Measurements from ENCODE around the gene RPL14. TPM values are rescaled to one million over a fixed set of nuclear protein-coding genes. Genes with fewer than 3 reads are reported as not detected.

Gene RPL14
- 2,773 TPM for polyA plus RNA-seq (2013)

DNA sequence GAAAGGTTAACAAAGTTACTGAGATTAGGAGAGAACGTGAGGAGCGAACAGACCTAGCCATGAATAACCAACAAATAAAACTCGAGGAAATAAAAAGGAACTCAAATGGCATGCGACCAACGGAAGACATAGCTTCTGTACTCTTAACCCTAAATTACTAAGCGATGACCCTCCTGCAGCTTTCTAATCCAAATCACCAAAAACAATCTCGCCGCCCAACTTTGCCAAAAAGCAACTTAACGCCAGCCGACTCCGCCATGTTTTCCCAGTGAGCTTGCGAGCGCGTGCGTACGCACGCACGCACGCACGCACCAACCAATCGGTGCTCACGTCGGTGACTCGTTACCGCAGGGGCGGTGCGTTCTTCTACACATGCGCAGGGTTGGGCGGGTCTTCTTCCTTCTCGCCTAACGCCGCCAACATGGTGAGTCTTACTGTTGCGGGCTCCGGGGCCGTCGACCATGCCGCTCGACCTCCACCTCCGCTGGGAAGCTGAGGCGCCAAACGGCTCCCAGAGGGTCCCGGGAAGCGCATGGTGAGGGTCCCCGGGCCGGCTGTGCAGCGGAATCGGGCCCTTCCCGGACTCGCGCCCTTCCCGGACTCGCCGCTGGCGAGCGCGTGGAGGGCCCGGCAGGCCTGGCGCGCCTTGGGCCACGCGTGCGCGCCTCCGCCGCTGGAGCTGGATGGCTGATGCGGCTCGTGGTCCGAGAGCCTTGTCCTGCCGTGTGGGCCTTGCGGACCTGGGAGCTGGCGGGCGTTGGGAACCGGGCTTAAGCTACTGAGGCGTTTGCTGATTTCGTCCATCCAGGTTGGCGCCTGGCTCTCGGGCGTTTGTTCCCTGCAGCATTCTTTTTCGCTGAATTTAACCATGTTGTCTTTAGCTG lies at the start of gene RPL14:
TSS of gene RPL14 (plus strand) at position 400 of the 884 bp plus-strand sequence. CDS start at position 533, 133 bp downstream.
- Histone ChIP-seq H3K9me3 (ENCODE audit: control extremely low read depth in 1 of 5, control insufficient read depth in 4 of 5, insufficient read depth in 2 of 5, low read depth in 1 of 5, low read length in 4 of 5) (no peaks in the 10 kb centered on the region), H3K27me3 (replicated peaks in 2 of 5; ENCODE audit: control insufficient read depth in 4 of 5, insufficient read depth in 5 of 5, low read length in 4 of 5) (no peaks in the 10 kb centered on the region), H3K36me3 (ENCODE audit: control insufficient read depth in 4 of 4, insufficient read depth in 4 of 4, low read length in 3 of 4) (peaks cover 5 to 39% (median 27%) of the 10 kb centered on the region in 4 experiments), H3K4me3 (ENCODE audit: control insufficient read depth in 1 of 7, extremely low read depth in 1 of 7, insufficient read depth in 4 of 7, low read depth in 2 of 7, low read length in 6 of 7) (peak within 1 kb of the TSS; percentile 84 to 99 (median 92)), H3K4me1 (ENCODE audit: control extremely low read depth in 1 of 4, control insufficient read depth in 4 of 4, insufficient read depth in 4 of 4, low read length in 3 of 4) (peaks cover 19 to 37% (median 32%) of the 10 kb centered on the region in 4 experiments), H3K27ac (ENCODE audit: insufficient read depth in 1 of 2, low read depth in 1 of 2, low read length in 2 of 2, poor library complexity in 1 of 2, severe bottlenecking in 2 of 2) (peak within 1 kb of the TSS; percentile 77 to 92)
- WGBS (ENCODE audit: insufficient coverage): under 1% methylated on average over 69 of the region's 79 CpGs
- DNase-seq: peak; percentile 96 to 97 (median 97)
- ChIA-PET POLR2A (interaction anchor here (0.6 kb wide), 1 partner anchor 143 kb away, joined by 3 read pairs; no protein-coding TSS in a partner anchor), CTCF (interaction anchor here (1.0 to 1.6 kb wide), 3 partner anchors 15 to 1044 kb away, joined by 3 to 5 read pairs (median 3); no protein-coding TSS in a partner anchor)

DNA sequence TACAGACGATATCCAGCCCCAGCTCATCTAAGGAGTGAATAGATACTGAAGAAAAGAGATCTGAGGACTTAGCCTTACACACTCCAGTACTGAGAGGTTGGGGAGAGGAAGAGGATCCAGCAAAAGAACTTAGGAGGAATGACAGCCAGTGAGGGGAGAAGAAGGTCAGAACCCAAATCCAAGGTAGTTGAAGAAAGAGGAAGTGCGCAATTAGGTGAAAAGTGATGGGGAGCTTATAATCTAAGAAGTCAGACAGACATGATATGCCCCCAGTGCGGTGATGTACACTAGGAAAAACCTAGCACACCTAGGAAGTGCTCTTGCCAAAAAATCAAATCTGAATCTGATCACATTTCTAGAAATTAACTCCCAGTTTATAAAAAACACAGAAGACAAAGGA lies 49.5 kb upstream of the RPL14 start:
- H3K27me3 ChIP-seq (replicated peaks in 2 of 5; ENCODE audit: control insufficient read depth in 4 of 5, insufficient read depth in 5 of 5, low read length in 4 of 5): no peaks in the 10 kb centered on the region

DNA sequence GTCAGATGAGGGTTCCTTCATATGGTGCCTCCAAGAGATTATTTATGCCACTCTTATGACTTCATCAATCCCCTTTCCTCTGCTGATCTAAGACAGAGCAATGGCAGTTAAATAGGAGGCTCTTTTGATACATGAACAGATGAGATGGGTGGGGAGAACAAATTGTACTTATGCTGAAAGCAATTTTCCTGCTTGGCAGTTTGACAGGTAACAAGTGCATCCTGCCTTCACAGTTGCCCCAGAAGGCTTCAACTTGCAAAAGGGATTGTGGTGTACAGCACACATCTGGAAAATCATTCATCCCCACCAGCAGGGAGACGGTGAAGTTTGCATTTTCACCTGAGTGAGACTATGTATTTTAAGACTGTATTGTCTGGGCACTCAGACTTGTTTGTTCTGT lies 42.9 kb upstream of the RPL14 start:
- no CpG with 5 or more reads among the region's 1 CpG for WGBS (ENCODE audit: insufficient coverage)
- Histone ChIP-seq H3K36me3 (ENCODE audit: control insufficient read depth in 4 of 4, insufficient read depth in 4 of 4, low read length in 3 of 4) (no peaks in the 10 kb centered on the region), H3K4me1 (ENCODE audit: control extremely low read depth in 1 of 4, control insufficient read depth in 4 of 4, insufficient read depth in 4 of 4, low read length in 3 of 4) (no peaks in the 10 kb centered on the region), H3K27ac (ENCODE audit: insufficient read depth in 1 of 2, low read depth in 1 of 2, low read length in 2 of 2, poor library complexity in 1 of 2, severe bottlenecking in 2 of 2) (no peak overlapping the region), H3K9me3 (ENCODE audit: control extremely low read depth in 1 of 5, control insufficient read depth in 4 of 5, insufficient read depth in 2 of 5, low read depth in 1 of 5, low read length in 4 of 5) (peaks cover 0 to 2% (median 0%) of the 10 kb centered on the region in 5 experiments), H3K27me3 (replicated peaks in 2 of 5; ENCODE audit: control insufficient read depth in 4 of 5, insufficient read depth in 5 of 5, low read length in 4 of 5) (peaks cover 0 to 3% (median 0%) of the 10 kb centered on the region in 5 experiments), H3K4me3 (ENCODE audit: control insufficient read depth in 1 of 7, extremely low read depth in 1 of 7, insufficient read depth in 4 of 7, low read depth in 2 of 7, low read length in 6 of 7) (no peak overlapping the region)
- ChIA-PET CTCF (no interaction called here), POLR2A (no interaction called here)
- DNase-seq: no peak

More for the DNA sequence above, 49.5 kb upstream of the RPL14 start:
- H3K4me1 ChIP-seq (ENCODE audit: control extremely low read depth in 1 of 4, control insufficient read depth in 4 of 4, insufficient read depth in 4 of 4, low read length in 3 of 4): no peaks in the 10 kb centered on the region
- POLR2A ChIA-PET: no interaction called here
- no peak overlapping the region for H3K4me3 ChIP-seq (ENCODE audit: control insufficient read depth in 1 of 7, extremely low read depth in 1 of 7, insufficient read depth in 4 of 7, low read depth in 2 of 7, low read length in 6 of 7)
- no peaks in the 10 kb centered on the region for H3K9me3 ChIP-seq (ENCODE audit: control extremely low read depth in 1 of 5, control insufficient read depth in 4 of 5, insufficient read depth in 2 of 5, low read depth in 1 of 5, low read length in 4 of 5)
- DNase-seq: no peak
- CTCF ChIA-PET: no interaction called here
- H3K36me3 ChIP-seq (ENCODE audit: control insufficient read depth in 4 of 4, insufficient read depth in 4 of 4, low read length in 3 of 4): no peaks in the 10 kb centered on the region
- H3K27ac ChIP-seq (ENCODE audit: insufficient read depth in 1 of 2, low read depth in 1 of 2, low read length in 2 of 2, poor library complexity in 1 of 2, severe bottlenecking in 2 of 2): no peak overlapping the region
- WGBS (ENCODE audit: insufficient coverage): 92% methylated on average over 2 of the region's 3 CpGs

DNA sequence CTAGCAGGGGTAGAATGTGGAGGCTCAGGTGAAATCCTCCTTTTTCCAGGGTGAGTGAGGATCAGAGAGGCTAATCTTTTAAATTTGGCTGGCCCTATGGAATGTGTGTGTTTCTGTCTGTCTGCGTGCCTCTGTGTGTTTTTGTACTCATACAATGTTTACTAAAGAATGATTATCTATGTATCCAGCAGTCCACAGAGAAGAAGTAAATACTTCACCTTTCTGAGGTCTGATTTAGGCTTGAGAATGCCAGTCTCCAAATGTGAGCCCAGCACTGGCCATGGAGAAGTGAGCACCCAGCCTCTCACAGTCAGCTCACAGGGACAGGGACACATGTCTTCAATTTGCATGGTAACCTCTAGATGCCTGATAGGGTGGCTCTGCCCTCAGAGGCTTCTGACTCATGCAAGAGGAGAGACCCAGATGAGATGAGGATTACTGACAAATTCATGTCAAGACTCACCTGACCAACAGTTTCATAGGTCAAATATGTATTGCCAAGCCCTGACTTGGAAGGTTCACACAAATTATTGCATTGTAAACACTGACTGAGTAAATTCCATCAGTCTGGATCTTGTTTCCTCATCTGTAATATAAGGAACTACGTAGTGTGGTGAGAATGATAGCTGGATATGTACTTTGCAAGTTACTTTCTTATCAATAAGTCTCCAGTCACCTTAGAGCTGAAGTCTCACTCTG lies 39.1 kb upstream of the RPL14 start:
- ChIA-PET CTCF (no interaction called here), POLR2A (no interaction called here)
- Histone ChIP-seq H3K36me3 (ENCODE audit: control insufficient read depth in 4 of 4, insufficient read depth in 4 of 4, low read length in 3 of 4) (no peaks in the 10 kb centered on the region), H3K27me3 (replicated peaks in 2 of 5; ENCODE audit: control insufficient read depth in 4 of 5, insufficient read depth in 5 of 5, low read length in 4 of 5) (peaks cover 0 to 3% (median 0%) of the 10 kb centered on the region in 5 experiments), H3K4me3 (ENCODE audit: control insufficient read depth in 1 of 7, extremely low read depth in 1 of 7, insufficient read depth in 4 of 7, low read depth in 2 of 7, low read length in 6 of 7) (no peak overlapping the region), H3K27ac (ENCODE audit: insufficient read depth in 1 of 2, low read depth in 1 of 2, low read length in 2 of 2, poor library complexity in 1 of 2, severe bottlenecking in 2 of 2) (no peak overlapping the region), H3K4me1 (ENCODE audit: control extremely low read depth in 1 of 4, control insufficient read depth in 4 of 4, insufficient read depth in 4 of 4, low read length in 3 of 4) (no peaks in the 10 kb centered on the region), H3K9me3 (ENCODE audit: control extremely low read depth in 1 of 5, control insufficient read depth in 4 of 5, insufficient read depth in 2 of 5, low read depth in 1 of 5, low read length in 4 of 5) (peaks cover 0 to 2% (median 0%) of the 10 kb centered on the region in 5 experiments)
- WGBS (ENCODE audit: insufficient coverage): no CpG with 5 or more reads among the region's 2 CpGs
- no peak for DNase-seq

DNA sequence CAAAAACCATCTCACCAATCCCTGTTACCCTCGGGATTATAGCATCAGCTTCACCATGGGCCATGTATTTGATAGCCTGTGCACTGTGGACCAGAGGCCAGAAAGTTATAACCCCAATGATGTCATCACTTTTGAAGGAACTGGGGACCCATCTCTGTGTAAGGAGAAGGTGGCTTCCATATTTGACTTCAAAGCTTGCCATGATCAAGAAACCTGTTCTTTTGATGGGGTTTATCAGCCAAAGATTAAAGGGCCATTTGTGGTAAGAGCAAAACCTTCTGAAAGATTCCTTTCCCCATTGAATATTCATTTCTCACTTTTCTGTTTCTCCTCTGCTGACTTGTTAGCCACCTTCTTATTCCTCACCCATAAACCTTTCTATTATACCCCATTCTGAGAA lies 34.3 kb upstream of the RPL14 start:
- DNase-seq: no peak
- no peak overlapping the region for H3K27ac ChIP-seq (ENCODE audit: insufficient read depth in 1 of 2, low read depth in 1 of 2, low read length in 2 of 2, poor library complexity in 1 of 2, severe bottlenecking in 2 of 2)
- no peaks in the 10 kb centered on the region for H3K36me3 ChIP-seq (ENCODE audit: control insufficient read depth in 4 of 4, insufficient read depth in 4 of 4, low read length in 3 of 4)
- no peak overlapping the region for H3K4me3 ChIP-seq (ENCODE audit: control insufficient read depth in 1 of 7, extremely low read depth in 1 of 7, insufficient read depth in 4 of 7, low read depth in 2 of 7, low read length in 6 of 7)
- H3K4me1 ChIP-seq (ENCODE audit: control extremely low read depth in 1 of 4, control insufficient read depth in 4 of 4, insufficient read depth in 4 of 4, low read length in 3 of 4): no peaks in the 10 kb centered on the region
- peaks cover 0 to 2% (median 0%) of the 10 kb centered on the region in 5 experiments for H3K9me3 ChIP-seq (ENCODE audit: control extremely low read depth in 1 of 5, control insufficient read depth in 4 of 5, insufficient read depth in 2 of 5, low read depth in 1 of 5, low read length in 4 of 5)
- H3K27me3 ChIP-seq (replicated peaks in 2 of 5; ENCODE audit: control insufficient read depth in 4 of 5, insufficient read depth in 5 of 5, low read length in 4 of 5): no peaks in the 10 kb centered on the region
- ChIA-PET CTCF (no interaction called here), POLR2A (no interaction called here)
- WGBS (ENCODE audit: insufficient coverage): 100% methylated on average over 1 of the region's 1 CpG

DNA sequence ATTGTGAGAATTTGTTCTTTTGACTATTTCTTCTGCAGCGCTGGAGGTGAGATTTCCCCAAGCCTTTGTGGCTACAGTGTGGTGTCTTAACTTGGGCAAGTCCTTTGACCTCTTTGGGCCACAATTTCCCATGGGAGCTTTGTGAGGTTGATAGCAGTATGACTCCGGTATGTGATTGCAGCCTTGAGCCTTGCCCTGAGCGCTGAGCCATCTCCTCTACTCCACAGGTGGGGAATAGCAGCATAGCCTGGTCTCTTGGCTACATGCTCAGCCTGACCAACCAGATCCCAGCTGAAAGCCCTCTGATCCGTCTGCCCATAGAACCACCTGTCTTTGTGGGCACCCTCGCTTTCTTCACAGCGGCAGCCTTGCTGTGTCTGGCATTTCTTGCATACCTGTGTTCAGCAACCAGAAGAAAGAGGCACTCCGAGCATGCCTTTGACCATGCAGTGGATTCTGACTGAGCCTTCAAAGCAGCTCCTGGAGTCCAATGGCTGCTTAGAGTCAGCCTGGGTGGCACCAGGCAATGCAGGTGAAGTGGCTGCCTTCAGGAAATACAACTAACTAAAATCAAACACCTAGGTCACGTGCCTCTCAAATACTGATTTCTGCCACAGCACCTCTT lies 30.0 kb upstream of the RPL14 start:
- DNase-seq: no peak
- 99% methylated on average over 7 of the region's 8 CpGs for WGBS (ENCODE audit: insufficient coverage)
- Histone ChIP-seq H3K9me3 (ENCODE audit: control extremely low read depth in 1 of 5, control insufficient read depth in 4 of 5, insufficient read depth in 2 of 5, low read depth in 1 of 5, low read length in 4 of 5) (no peaks in the 10 kb centered on the region), H3K4me3 (ENCODE audit: control insufficient read depth in 1 of 7, extremely low read depth in 1 of 7, insufficient read depth in 4 of 7, low read depth in 2 of 7, low read length in 6 of 7) (no peak overlapping the region), H3K27me3 (replicated peaks in 2 of 5; ENCODE audit: control insufficient read depth in 4 of 5, insufficient read depth in 5 of 5, low read length in 4 of 5) (no peaks in the 10 kb centered on the region), H3K27ac (ENCODE audit: insufficient read depth in 1 of 2, low read depth in 1 of 2, low read length in 2 of 2, poor library complexity in 1 of 2, severe bottlenecking in 2 of 2) (no peak overlapping the region), H3K4me1 (ENCODE audit: control extremely low read depth in 1 of 4, control insufficient read depth in 4 of 4, insufficient read depth in 4 of 4, low read length in 3 of 4) (no peaks in the 10 kb centered on the region), H3K36me3 (ENCODE audit: control insufficient read depth in 4 of 4, insufficient read depth in 4 of 4, low read length in 3 of 4) (no peaks in the 10 kb centered on the region)
- ChIA-PET POLR2A (no interaction called here), CTCF (no interaction called here)
